GM23338 (cell line): ENCODE measurements around the gene RGS17.

Source experiments
- CREB1 ChIP-seq: fragments of 250-450 bp; sonication (Bioruptor Pico); IDR thresholded peaks from 2 replicates; pipeline ENCODE4 v1.5.0; 2020; ENCODE audit warnings: low read depth, mild to moderate bottlenecking, moderate library complexity
- CTCF ChIP-seq, 2 experiments: fragments of 200-600 bp in 1 of 2; sonication (generic) in 1 of 2; conservative IDR thresholded peaks; 2 replicates each; pipeline versions ENCODE4 v1.5.1 to v1.6.1; 2016 to 2017; ENCODE audit warnings: antibody characterized with exemption in 2 of 2, low read depth in 2 of 2, mild to moderate bottlenecking in 2 of 2, moderate library complexity in 1 of 2
- EZH2 ChIP-seq: fragments of 200-600 bp; sonication (generic); IDR thresholded peaks from one replicate; pipeline ENCODE4 v1.8.0; 2017; ENCODE audit warnings: antibody characterized with exemption, mild to moderate bottlenecking, low read depth; ENCODE audit not compliant: unreplicated experiment
- EZH2phosphoT487 ChIP-seq: fragments of 200-600 bp; sonication (generic); IDR thresholded peaks from one replicate; pipeline ENCODE4 v1.8.1; 2018; ENCODE audit warnings: antibody characterized with exemption; ENCODE audit not compliant: unreplicated experiment
- JUNB ChIP-seq: IDR thresholded peaks from one replicate; pipeline ENCODE4 v1.6.1; 2016; ENCODE audit warnings: antibody characterized with exemption; ENCODE audit not compliant: unreplicated experiment
- NANOG ChIP-seq: IDR thresholded peaks from 2 replicates; pipeline ENCODE4 v1.6.1; 2016; ENCODE audit warnings: antibody characterized with exemption, borderline replicate concordance
- POLR2AphosphoS5 ChIP-seq: IDR thresholded peaks from 2 replicates; pipeline ENCODE4 v1.6.1; 2016; ENCODE audit warnings: antibody characterized with exemption, low read depth
- STAT1 ChIP-seq: IDR thresholded peaks from one replicate; pipeline ENCODE4 v1.6.1; 2016; ENCODE audit warnings: antibody characterized with exemption; ENCODE audit not compliant: unreplicated experiment
- ZNF114 ChIP-seq: fragments of 250-450 bp; sonication (Bioruptor Pico); IDR thresholded peaks from 2 replicates; pipeline ENCODE4 v1.5.0; 2020; ENCODE audit warnings: mild to moderate bottlenecking, moderate library complexity
- ZNF331 ChIP-seq: fragments of 250-450 bp; sonication (Bioruptor Pico); IDR thresholded peaks from 2 replicates; pipeline ENCODE4 v1.5.0; 2020; ENCODE audit warnings: low read depth, mild to moderate bottlenecking, moderate library complexity
- TF ChIP-seq, protein P1 (sequence below): IDR thresholded peaks from one replicate; pipeline ENCODE4 v1.6.1; 2018; ENCODE audit warnings: antibody characterized with exemption; ENCODE audit not compliant: unreplicated experiment
- TF ChIP-seq, protein P2 (sequence below): IDR thresholded peaks from 2 replicates; pipeline ENCODE4 v1.6.1; 2016; ENCODE audit warnings: antibody characterized with exemption
- TF ChIP-seq, protein P3 (sequence below): fragments of 250-450 bp; sonication (Bioruptor Pico); IDR thresholded peaks from 2 replicates; pipeline ENCODE4 v1.5.0; 2020; ENCODE audit warnings: mild to moderate bottlenecking, moderate library complexity

DNA sequence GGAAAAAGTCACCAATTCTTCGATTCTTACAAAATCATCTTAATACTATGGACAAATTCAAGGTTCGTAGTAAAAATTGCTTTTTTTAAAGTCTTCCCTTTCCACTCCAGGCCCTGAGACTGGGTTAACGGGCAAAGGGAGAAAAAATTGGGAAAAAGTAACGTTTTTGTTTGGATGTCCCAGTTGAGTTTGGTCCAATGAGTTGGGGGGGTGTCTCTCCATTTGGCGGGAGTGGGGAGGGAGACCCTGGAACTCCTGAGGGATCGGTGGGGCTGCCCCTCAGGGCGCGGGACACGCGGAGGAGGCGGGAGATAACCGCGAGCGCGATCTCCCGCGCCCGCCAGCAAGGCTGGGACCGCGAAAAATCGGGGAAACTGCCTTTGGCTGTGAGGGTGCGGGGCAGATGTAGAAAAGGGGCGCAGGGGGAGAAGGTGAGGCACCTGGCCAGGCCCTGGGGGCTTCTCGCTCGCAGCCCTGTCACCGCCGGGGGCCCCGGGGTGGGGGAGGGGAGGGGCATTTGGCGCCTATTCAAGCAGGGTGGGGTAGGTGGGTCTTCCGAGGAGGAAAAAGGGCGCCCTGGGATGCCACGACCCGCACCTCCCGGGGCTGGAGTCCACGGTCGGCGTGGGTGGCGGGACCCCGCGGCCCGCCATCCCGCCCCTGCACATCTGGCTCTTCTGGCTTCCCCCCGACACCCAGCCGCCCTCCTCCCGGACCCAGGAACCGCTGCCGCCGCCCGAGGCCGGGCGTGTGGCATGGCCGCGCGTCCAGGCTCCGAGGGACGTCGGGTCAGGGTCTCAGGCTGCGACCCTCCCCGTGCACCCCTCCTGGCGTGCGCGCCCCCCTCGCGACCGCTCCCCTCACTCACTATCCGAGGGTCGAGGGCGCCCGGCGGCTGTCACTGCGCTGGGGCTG is 148.8 kb downstream of the RGS17 start:
- TF ChIP-seq CTCF (conservative IDR thresholded peaks at IDR 0.05; ENCODE audit: low read depth in 2 of 2) = no peak
- TF ChIP-seq NANOG = no peak
- no peak for TF ChIP-seq EZH2phosphoT487
- TF ChIP-seq JUNB = no peak
- TF ChIP-seq EZH2 = no peak
- no peak for TF ChIP-seq CREB1
- TF ChIP-seq POLR2AphosphoS5 = no peak; the same call in 1 of the 2 replicates
- TF ChIP-seq, protein P1, sequence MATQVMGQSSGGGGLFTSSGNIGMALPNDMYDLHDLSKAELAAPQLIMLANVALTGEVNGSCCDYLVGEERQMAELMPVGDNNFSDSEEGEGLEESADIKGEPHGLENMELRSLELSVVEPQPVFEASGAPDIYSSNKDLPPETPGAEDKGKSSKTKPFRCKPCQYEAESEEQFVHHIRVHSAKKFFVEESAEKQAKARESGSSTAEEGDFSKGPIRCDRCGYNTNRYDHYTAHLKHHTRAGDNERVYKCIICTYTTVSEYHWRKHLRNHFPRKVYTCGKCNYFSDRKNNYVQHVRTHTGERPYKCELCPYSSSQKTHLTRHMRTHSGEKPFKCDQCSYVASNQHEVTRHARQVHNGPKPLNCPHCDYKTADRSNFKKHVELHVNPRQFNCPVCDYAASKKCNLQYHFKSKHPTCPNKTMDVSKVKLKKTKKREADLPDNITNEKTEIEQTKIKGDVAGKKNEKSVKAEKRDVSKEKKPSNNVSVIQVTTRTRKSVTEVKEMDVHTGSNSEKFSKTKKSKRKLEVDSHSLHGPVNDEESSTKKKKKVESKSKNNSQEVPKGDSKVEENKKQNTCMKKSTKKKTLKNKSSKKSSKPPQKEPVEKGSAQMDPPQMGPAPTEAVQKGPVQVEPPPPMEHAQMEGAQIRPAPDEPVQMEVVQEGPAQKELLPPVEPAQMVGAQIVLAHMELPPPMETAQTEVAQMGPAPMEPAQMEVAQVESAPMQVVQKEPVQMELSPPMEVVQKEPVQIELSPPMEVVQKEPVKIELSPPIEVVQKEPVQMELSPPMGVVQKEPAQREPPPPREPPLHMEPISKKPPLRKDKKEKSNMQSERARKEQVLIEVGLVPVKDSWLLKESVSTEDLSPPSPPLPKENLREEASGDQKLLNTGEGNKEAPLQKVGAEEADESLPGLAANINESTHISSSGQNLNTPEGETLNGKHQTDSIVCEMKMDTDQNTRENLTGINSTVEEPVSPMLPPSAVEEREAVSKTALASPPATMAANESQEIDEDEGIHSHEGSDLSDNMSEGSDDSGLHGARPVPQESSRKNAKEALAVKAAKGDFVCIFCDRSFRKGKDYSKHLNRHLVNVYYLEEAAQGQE = no peak
- TF ChIP-seq, protein P2, sequence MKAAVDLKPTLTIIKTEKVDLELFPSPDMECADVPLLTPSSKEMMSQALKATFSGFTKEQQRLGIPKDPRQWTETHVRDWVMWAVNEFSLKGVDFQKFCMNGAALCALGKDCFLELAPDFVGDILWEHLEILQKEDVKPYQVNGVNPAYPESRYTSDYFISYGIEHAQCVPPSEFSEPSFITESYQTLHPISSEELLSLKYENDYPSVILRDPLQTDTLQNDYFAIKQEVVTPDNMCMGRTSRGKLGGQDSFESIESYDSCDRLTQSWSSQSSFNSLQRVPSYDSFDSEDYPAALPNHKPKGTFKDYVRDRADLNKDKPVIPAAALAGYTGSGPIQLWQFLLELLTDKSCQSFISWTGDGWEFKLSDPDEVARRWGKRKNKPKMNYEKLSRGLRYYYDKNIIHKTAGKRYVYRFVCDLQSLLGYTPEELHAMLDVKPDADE = no peak
- TF ChIP-seq, protein P3, sequence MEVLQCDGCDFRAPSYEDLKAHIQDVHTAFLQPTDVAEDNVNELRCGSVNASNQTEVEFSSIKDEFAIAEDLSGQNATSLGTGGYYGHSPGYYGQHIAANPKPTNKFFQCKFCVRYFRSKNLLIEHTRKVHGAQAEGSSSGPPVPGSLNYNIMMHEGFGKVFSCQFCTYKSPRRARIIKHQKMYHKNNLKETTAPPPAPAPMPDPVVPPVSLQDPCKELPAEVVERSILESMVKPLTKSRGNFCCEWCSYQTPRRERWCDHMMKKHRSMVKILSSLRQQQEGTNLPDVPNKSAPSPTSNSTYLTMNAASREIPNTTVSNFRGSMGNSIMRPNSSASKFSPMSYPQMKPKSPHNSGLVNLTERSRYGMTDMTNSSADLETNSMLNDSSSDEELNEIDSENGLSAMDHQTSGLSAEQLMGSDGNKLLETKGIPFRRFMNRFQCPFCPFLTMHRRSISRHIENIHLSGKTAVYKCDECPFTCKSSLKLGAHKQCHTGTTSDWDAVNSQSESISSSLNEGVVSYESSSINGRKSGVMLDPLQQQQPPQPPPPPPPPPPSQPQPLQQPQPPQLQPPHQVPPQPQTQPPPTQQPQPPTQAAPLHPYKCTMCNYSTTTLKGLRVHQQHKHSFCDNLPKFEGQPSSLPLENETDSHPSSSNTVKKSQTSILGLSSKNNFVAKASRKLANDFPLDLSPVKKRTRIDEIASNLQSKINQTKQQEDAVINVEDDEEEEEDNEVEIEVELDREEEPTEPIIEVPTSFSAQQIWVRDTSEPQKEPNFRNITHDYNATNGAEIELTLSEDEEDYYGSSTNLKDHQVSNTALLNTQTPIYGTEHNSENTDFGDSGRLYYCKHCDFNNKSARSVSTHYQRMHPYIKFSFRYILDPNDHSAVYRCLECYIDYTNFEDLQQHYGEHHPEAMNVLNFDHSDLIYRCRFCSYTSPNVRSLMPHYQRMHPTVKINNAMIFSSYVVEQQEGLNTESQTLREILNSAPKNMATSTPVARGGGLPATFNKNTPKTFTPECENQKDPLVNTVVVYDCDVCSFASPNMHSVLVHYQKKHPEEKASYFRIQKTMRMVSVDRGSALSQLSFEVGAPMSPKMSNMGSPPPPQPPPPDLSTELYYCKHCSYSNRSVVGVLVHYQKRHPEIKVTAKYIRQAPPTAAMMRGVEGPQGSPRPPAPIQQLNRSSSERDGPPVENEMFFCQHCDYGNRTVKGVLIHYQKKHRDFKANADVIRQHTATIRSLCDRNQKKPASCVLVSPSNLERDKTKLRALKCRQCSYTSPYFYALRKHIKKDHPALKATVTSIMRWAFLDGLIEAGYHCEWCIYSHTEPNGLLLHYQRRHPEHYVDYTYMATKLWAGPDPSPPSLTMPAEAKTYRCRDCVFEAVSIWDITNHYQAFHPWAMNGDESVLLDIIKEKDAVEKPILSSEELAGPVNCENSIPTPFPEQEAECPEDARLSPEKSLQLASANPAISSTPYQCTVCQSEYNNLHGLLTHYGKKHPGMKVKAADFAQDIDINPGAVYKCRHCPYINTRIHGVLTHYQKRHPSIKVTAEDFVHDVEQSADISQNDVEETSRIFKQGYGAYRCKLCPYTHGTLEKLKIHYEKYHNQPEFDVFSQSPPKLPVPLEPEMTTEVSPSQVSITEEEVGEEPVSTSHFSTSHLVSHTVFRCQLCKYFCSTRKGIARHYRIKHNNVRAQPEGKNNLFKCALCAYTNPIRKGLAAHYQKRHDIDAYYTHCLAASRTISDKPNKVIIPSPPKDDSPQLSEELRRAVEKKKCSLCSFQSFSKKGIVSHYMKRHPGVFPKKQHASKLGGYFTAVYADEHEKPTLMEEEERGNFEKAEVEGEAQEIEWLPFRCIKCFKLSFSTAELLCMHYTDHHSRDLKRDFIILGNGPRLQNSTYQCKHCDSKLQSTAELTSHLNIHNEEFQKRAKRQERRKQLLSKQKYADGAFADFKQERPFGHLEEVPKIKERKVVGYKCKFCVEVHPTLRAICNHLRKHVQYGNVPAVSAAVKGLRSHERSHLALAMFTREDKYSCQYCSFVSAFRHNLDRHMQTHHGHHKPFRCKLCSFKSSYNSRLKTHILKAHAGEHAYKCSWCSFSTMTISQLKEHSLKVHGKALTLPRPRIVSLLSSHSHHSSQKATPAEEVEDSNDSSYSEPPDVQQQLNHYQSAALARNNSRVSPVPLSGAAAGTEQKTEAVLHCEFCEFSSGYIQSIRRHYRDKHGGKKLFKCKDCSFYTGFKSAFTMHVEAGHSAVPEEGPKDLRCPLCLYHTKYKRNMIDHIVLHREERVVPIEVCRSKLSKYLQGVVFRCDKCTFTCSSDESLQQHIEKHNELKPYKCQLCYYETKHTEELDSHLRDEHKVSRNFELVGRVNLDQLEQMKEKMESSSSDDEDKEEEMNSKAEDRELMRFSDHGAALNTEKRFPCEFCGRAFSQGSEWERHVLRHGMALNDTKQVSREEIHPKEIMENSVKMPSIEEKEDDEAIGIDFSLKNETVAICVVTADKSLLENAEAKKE (CRISPR knock-in tag) = no peak
- TF ChIP-seq ZNF114 (CRISPR knock-in tag) = no peak
- no peak for TF ChIP-seq STAT1
- no peak for TF ChIP-seq ZNF331 (CRISPR knock-in tag)
